GM08714 (cell line): ENCODE results near the gene SIRT2.

Experiments used
- H3K4me3 ChIP-seq: fragments of 200-500 bp; sonication (Bioruptor generic); 2 replicates; pipeline ENCODE4 v1.5.1; 2014; ENCODE audit warnings: mild to moderate bottlenecking, low read length, inconsistent platforms
- ZNF274 ChIP-seq: IDR thresholded peaks from 2 replicates; pipeline ENCODE4 v1.6.1; 2012; ENCODE audit warnings: mild to moderate bottlenecking, low read depth, low read length

SIRT2 gene

DNA sequence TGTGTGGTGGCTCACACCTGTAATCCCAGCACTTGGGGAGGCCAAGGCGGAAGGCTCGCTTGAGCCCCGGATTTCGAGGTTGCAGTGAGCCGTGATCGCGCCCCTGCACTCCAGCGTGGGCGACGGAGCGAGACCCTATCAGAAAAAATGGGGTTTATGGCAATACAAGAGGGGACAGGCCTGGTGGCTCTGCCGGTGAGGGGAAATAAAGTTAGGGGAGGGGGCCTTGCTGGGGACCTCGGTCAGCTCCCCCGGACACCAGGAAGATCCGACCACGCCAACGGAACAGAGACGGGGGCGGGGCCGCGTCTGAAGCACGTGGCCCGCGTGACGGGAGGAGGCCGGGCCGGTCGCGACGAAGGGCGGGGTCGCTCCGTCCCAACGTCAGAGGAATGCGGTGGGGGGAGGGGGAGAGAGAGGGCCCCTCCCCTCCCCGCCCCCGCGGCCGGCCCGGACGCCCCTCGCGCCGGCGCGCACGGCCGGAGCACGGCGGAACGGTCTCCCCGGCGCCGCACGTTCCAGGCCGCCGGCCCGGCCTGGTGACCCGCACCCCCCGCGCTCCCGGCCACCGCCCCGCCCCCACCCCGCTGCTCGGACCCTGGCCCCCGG, 47.7 kb downstream of the SIRT2 start:
- peak overlapping the region; percentile 73 for H3K4me3 ChIP-seq
- no peak for TF ChIP-seq ZNF274

DNA sequence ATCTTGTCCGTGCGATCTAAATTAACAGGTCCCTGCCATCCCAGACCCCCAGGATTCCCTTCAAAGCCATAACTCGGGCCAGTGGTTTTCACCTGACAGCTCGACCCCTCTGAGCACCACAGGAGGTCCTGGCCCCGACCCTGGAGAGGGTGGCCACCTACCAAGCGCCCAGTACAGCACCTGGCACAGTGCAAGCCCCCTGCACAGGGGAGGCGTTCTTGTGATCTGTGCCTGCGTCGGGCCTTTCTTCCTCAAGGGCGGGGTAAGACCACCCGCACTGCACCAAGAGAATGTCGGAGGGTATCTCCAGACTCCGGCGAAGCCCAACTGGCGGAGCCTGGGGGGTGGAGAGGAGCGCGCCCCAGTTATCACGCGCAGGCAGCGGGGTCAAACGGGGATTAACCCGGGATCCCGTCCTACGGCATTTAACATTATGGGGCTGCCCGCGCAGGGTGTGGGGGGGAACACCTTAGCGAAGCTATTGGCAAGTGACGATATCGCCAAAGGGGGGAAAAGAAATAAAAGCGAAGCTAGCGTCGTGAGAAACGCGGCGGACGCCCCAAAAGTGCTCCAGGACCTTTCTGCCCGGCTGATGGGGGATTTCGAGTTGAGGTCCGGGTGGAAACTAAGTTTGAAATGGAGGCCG, 48.3 kb downstream of the SIRT2 start:
- TF ChIP-seq ZNF274, result no peak
- H3K4me3 ChIP-seq, result peak overlapping the region; percentile 68

DNA sequence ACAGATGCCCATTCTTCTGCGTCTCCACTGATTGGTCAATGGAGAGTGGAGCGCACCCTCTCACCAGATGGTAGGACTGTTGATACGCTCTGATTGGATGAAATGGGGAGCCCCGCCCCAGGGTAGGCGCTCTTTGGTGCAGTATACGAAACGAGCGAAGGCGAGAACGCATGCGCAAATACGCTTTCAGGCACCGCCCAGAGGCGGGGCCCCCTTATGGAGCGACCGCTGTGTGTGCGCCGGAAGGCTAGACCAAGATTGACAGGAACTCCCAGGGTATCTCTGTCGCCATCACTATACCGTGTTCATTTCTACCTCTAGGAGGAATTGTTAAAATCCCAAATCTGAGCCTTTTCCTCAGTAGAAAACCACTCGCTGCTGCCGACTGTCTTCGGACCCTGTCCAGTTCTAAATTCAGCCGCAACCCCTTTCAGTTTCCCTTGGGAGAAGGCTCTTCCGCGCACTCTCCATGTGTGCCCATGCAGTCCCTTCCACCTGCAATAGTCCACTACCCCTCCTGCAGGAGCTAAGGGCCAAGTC, 48.9 kb downstream of the SIRT2 start:
- peak overlapping the region; percentile 68 for H3K4me3 ChIP-seq
- no peak for TF ChIP-seq ZNF274

DNA sequence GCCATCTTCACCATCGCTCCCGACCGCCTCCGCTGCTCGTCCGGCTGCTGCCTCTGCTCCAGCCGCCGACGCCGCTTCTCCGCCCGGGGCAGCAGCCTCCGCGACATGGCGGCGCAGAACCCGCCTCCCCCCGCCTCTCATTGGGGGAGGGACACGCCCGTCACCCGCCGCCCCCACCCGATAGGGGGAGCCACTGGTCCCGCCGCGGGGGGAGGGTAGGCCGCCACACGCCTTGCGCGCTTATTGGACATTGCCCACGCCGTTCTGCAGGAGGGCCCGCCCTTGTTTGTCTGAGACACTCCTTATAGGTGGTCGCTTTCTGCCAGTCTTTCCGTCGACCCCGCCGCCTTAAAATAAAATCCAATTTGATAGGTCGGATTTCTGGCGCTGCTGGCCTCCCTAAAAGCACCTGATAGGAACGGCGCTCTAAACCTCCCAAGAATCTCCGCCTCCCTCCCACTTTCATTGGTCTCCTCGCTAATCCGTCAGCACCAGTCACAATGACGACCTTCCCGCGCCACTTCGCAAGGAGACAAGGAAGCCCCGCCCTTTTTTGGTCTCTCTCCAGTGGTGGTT, 49.5 kb downstream of the SIRT2 start, which contains the start of gene HNRNPL:
HNRNPL (minus strand) TSS at position 127 of the 576 bp plus-strand sequence; CDS start at position 107, 20 bp downstream.
- peak within 1 kb of the TSS; percentile 97 for H3K4me3 ChIP-seq
- TF ChIP-seq ZNF274, result no peak

DNA sequence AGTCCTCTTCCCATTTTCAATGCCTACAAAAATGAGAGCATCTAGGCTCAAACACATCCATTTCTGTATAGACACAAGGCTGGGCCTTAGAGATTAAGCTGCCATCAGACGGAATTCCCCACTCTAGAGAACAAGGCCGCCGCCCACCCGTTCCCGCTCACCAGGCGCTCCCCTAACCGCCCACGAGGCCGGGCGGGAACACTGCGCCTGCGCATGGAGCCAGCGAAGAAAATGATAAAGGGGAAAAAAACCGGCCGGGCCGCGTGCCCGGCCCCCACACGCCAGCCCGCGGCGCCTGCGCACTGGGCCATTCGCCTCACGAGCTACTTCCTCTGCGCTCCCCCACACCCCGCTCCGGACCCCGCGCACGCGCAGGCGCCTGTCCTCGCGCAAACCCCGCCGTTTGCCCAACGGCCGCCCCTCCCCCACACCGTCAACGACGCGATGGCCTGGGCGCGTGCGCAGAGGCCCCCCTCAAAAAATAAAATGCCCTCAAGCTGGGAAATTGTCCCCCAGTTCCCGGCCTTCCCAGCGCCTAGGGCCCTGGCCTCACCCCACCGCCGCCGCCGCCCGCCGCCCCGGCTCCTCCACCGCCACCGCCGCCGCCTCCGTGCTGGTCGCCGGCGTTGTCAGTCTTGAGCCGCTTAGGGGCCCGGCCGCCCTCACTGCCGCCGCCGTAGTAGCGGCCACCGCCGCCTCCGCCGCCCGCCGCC, 50.1 kb downstream of the SIRT2 start:
- peak overlapping the region; percentile 97 for H3K4me3 ChIP-seq
- TF ChIP-seq ZNF274, result no peak

DNA sequence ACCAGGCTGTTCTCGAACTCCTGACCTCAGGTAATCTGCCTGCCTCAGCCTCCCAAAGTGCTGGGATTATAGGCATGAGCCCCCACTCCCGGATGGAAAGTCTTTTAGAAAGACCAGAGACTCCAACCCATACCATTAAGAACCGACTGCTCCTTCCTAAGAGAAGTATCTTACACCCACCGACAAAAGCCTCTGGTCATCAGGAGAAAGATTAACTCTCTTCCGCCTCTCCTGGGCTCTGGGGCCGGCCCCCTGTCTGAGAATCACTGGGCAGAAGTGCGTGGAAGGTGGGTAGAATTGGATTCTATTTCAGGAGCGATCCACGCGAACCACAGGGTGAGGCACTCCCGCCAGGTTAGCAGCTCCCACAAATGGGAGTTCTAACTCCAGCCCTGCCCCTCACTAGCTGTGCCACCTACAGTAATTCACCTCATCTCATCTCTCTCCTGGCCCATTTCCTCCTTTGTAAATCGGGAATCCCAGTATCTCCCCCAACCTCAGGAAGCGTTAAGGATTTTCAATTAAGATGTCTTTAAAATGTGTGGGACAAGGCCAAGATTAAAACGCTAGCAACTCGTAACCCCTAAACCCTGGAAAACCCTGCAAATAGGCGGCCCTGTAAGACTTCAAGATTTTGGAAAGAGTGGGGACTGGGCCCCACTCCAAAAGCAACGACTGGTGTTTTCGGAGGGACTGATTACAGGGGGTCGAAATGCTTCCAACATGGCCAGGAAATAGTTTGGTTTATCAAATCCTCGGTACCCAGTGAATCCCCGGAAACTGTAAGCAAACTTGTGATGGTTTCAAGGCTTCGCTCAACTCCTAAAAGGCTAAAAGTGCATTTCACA, 50.9 kb downstream of the SIRT2 start:
- TF ChIP-seq ZNF274, result no peak

DNA sequence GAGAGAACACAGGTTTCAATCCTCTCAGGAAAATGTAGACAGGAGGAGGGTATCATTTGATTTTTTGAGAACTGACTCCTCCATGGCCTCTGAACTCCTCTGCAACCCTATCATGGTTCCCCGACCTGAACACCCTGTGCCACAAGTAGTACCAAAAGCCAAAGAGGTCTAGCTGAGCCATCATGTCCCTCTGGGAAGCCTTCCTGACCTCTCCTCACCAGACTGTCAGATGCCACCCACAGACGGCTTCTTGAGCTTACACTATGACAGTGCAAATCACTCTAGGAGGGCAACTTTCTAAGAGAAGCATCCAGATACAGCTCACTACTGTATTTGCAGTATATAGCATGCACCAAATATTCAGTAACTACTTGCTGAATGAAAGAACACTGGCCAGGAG, 53.3 kb downstream of the SIRT2 start:
- no peak for TF ChIP-seq ZNF274
- H3K4me3 ChIP-seq, result no peak overlapping the region

More for the DNA sequence above, 50.9 kb downstream of the SIRT2 start:
- H3K4me3 ChIP-seq, result peak overlapping the region; percentile 97

DNA sequence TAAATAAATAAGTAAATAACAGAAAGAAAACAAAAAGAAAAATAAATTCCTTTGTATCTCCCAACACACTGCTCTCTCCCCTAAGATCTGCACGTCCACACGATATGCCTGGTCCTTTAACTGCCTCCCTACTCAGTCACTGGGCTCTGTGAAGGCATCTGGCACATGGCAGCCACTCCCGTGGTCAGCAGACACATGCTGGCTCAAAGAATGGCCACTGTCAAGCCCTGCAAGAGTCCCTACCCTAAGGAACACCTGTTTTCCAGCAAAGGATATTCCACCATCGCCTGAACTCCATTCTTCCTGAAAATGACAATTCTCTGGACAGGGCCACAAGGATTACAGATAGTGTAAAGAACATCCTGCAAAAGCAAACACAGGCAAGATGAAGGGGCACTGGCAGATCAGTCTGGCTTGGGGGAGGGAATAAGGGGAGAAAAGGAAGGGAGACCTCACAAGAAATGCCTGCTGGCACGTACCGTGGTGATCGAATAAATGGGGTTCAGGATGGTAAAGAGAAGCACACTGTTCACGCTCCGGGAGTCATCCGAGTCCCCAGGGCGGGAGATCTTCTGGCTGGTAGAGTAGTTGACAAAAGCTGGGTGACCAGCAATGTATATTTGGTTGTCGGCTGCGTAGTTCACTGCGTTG, 53.9 kb downstream of the SIRT2 start:
- H3K4me3 ChIP-seq, result no peak overlapping the region
- no peak for TF ChIP-seq ZNF274

DNA sequence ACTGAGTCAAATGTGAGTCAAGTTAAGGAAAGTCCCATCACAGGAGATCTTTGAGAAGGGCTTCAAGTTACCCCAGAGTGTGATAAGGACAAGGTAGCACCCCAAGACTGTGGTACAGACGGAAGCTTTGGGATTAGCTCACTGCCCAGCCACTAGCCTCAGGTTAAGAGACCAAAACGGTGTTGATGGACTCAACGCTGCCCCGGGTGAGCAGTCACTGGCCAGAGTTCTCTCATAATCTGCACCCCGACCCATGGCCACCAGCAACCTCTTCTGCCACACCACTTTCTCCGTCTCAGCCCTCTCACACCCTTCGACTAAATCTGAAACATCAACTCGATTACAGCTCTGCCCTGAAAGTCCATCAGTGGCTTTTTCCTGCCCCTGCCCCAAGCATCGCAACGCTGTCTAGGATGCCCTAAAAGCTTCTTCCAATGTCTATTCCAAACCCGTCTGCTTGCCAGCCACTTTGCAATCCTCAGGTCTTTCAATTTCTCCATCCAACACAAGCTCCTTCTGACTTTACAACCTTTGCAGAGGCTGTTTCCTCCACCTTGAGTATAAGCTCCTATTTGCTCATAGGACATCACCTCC, 55.2 kb downstream of the SIRT2 start:
- TF ChIP-seq ZNF274, result no peak
- no peak overlapping the region for H3K4me3 ChIP-seq

DNA sequence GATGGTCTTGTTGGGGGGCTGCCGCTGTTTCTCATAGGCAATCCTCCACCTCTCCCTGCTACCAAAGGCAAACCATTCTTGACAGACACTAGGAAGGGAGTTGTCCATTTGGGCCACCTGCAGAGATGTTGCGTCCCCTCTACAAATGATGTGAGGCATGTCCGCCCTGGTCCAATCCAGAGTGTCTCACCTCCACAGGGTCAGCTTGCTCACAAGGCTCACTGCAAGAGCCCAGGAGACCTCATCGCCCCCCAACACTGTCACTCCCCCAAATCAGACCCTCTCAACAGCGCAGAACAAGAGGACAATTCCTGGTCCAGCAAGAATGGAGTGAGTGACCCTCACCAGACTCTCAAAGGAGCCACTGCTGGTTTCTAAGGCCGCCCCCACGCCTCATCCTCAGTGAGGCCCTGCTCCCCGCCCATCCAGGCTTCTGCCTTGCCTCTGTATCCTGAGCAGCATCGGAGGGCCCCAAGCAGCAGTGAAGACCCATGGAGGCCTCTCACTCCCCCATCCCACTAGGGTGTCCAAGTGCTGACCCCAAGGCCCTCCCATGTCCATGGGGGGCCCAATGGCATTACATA, 56.2 kb downstream of the SIRT2 start:
- H3K4me3 ChIP-seq, result no peak overlapping the region
- TF ChIP-seq ZNF274, result no peak

DNA sequence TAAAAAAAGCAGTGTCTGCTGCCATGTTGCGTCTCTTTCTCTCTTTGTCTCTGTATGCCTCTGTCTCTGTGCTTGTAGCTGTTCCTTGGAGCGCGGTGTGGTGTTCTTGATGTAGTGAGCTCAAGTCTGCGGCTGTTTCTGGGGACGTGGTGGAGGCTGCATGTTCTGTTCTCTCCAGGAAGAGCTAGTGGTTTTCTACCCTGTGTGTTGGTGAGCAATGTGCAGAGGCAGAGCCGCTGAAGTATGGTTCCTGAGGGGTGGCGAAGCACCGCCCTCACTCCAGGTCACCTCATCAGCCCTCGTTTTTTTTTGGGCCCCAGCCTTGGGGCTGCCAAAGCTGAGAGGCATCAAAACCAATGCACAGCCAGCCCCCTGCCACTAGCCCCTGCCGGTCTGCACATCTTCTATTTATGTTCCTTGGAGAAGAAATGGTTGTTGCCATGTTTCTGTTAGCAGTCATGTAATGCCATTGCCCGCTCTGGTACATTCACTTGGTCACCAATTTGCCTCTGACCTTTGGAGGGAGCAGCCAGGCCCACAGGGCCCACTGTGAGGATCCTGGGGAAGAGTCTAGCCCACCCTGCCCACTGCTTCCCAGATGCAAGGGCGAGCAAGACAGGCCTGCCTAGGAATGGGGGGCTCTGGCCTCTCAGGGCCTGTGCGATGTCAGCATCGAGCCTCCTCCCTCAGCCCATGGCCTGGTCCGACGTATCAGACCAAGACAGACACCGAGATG, 56.8 kb downstream of the SIRT2 start:
- no peak overlapping the region for H3K4me3 ChIP-seq
- no peak for TF ChIP-seq ZNF274
